ENCODE measurements around the gene SMG7.

DNA sequence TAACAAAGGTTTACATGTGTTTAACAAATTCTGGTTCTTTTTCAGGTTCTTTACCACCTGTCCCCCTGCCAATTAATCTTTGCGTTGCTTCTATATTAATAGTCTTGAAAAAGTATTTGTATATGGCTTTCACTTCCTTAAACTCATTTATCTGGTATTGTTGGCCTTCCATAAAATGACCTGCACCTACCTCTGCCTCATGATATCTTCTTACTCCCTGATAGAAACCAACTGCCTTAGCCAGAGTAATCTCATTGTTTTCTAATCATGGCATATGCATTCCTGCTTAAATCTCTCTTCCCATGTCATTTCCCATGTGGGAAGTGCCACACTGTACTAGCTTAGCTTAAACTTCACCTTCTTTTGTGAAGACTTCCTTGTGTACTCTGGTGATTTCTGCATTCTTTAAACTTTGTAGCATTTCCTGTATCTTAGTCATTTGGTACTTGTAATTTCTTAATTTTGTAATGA lies 8.7 kb downstream of the SMG7 start:
- TF ChIP-seq, protein P1, sequence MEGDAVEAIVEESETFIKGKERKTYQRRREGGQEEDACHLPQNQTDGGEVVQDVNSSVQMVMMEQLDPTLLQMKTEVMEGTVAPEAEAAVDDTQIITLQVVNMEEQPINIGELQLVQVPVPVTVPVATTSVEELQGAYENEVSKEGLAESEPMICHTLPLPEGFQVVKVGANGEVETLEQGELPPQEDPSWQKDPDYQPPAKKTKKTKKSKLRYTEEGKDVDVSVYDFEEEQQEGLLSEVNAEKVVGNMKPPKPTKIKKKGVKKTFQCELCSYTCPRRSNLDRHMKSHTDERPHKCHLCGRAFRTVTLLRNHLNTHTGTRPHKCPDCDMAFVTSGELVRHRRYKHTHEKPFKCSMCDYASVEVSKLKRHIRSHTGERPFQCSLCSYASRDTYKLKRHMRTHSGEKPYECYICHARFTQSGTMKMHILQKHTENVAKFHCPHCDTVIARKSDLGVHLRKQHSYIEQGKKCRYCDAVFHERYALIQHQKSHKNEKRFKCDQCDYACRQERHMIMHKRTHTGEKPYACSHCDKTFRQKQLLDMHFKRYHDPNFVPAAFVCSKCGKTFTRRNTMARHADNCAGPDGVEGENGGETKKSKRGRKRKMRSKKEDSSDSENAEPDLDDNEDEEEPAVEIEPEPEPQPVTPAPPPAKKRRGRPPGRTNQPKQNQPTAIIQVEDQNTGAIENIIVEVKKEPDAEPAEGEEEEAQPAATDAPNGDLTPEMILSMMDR (IDR thresholded peaks at IDR 0.05), result no peak
- TF ChIP-seq CEBPB (IDR thresholded peaks at IDR 0.05), result no peak
- TF ChIP-seq SREBF2 (IDR thresholded peaks at IDR 0.05), result no peak
- TF ChIP-seq, protein P2, sequence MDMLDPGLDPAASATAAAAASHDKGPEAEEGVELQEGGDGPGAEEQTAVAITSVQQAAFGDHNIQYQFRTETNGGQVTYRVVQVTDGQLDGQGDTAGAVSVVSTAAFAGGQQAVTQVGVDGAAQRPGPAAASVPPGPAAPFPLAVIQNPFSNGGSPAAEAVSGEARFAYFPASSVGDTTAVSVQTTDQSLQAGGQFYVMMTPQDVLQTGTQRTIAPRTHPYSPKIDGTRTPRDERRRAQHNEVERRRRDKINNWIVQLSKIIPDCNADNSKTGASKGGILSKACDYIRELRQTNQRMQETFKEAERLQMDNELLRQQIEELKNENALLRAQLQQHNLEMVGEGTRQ (IDR thresholded peaks at IDR 0.05), result no peak
- TF ChIP-seq RARB (CRISPR knock-in tag; IDR thresholded peaks at IDR 0.05), result no peak
